HUES48 (cell line): ENCODE data around the gene GCDH.
A peak's percentile ranks its signal among the peaks of the same experiment; 100 is the strongest.

ENCODE experiments used
- H3K27ac ChIP-seq: one replicate; pipeline ENCODE4 v1.7.0; 2013; ENCODE audit warnings: low read depth, low read length, inconsistent platforms
- H3K27me3 ChIP-seq: 2 replicates; pipeline ENCODE4 v1.6.1; 2013; ENCODE audit warnings: mild to moderate bottlenecking, low read length; ENCODE audit not compliant: control insufficient read depth, insufficient read depth
- H3K36me3 ChIP-seq: 2 replicates; pipeline ENCODE4 v1.6.1; 2013; ENCODE audit warnings: low read length; ENCODE audit not compliant: control insufficient read depth, insufficient read depth
- H3K4me1 ChIP-seq: 2 replicates; pipeline ENCODE4 v1.6.1; 2013; ENCODE audit warnings: mild to moderate bottlenecking, low read length; ENCODE audit not compliant: control insufficient read depth, insufficient read depth
- H3K4me3 ChIP-seq: 2 replicates; pipeline ENCODE4 v1.5.1; 2013; ENCODE audit warnings: mild to moderate bottlenecking, low read depth, low read length
- H3K9ac ChIP-seq: 2 replicates; pipeline ENCODE4 v1.6.1; 2013; ENCODE audit warnings: mild to moderate bottlenecking, low read depth, low read length, moderate library complexity
- H3K9me3 ChIP-seq: 2 replicates; pipeline ENCODE4 v1.6.1; 2013; ENCODE audit warnings: low read length; ENCODE audit not compliant: control insufficient read depth, insufficient read depth

The GCDH gene

DNA sequence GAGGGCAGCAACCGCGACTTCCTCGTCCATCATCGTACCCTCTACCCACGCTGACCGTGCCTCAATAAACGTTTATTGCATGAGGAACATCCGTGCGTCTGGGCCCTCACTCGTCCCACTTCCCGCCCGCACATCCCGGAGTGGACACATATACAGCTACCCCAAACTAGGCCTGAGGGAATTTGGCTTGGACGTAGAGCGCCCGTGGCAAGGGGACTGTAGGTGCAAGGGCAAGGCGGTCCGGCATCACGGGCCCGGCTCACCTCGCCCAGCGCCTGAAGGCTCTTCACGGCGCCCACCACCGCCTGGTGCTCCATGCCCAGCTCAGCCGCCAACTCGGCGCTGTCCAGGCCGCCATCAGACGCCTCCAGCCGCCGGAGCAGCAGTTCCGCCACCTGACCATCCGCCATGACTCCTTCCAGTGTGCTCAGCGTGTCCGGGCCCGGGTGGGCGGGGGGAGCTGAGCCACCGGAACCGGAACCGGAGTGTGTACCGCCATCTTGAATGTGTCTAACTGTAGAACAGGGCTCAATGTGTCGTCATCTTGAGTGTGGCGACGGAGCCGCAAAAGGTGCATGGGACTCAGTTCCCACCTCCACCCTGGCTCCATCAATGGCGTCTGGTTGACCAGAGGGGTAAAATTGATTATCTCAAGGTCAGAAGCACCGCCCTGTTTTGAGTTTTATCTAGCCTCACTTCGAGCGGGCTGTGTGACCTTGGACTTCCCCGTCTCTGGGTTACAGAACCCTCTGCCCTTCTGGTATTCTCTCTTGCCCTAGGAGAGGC, 42.5 kb downstream of the GCDH start, which contains the start of gene FARSA:
Gene FARSA (minus strand): TSS at position 425 of the 786 bp plus-strand sequence. CDS start 15 bp downstream, at position 410.
- Histone ChIP-seq H3K27me3 (no peaks in the 10 kb centered on the region), H3K4me1 (peaks cover 16% of the 10 kb centered on the region)

DNA sequence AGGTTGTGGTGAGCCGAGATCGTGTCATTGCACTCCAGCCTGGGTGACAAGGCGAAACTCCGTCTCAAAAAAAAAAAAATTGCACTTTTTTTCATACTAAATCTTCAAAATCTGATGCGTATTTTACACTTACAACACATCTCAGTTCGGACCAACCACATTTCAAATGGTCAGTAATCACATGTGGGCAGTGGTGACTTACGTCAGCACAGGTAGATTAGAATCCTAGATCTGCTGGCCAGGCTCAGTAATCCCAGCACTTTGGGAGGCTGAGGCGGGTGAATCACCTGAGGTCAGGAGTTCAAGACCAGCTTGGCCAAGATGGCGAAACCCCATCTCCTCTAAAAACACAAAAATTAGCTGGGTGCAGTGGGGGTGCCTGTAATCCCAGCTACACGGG, 44.1 kb downstream of the GCDH start:
- Histone ChIP-seq H3K27me3 (no peaks in the 10 kb centered on the region), H3K9me3 (no peaks in the 10 kb centered on the region), H3K4me1 (peaks cover 24% of the 10 kb centered on the region), H3K27ac (no peak overlapping the region), H3K36me3 (peaks cover 25% of the 10 kb centered on the region), H3K4me3 (no peak overlapping the region), H3K9ac (no peak overlapping the region)

More for the DNA sequence above, 42.5 kb downstream of the GCDH start, which contains the start of gene FARSA:
- Histone ChIP-seq H3K36me3 (peaks cover 30% of the 10 kb centered on the region), H3K9me3 (no peaks in the 10 kb centered on the region), H3K9ac (peak within 1 kb of the TSS; percentile 83), H3K27ac (peak within 1 kb of the TSS; percentile 36), H3K4me3 (peak within 1 kb of the TSS; percentile 88)

GRCh38 chr19:12936582-12936981, 45.6 kb downstream of the GCDH start:
- Histone ChIP-seq H3K27me3 (no peaks in the 10 kb centered on the region), H3K9me3 (no peaks in the 10 kb centered on the region), H3K9ac (no peak overlapping the region), H3K36me3 (peaks cover 28% of the 10 kb centered on the region), H3K27ac (no peak overlapping the region), H3K4me3 (no peak overlapping the region), H3K4me1 (peaks cover 25% of the 10 kb centered on the region)

DNA sequence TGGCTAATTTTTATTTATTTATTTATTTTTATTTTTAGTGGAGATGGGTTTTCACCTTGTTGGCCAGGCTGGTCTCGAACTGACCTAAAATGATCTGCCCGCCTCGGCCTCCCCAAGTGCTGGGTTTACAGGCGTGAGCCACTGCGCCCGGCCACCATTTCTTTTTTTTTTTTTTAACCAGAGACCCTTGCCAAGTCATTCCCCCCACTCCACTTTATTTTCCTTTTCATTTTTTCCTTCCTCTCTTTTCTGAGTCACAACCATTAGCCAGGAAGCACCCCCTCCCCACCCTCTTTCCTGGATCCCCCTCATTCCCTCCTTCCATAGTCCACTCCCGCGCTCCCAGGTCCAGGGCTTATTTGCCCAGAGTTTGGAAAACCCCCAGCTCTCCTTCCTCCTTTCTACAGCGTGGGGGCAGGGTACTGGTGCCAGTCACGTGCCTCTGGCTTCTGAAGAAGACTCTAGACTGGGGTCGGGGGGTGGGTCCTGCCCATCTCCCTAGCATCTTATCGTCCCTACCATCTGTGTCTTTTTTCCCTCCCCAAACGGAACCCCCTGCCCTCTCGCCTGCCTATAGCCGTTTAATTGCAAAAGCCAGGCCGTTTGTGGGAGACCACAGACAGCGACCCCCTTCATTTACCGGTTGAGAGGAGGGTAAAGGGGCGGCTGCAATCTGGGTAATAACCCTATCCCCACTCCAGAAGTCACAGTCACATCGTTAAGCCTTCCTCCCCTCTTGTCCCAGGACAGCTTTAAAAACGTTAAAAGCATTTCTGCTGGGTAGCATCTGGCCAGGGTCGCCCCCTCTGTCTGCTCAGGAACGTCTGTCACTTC, 46.4 kb downstream of the GCDH start:
- H3K4me1 ChIP-seq, result peaks cover 24% of the 10 kb centered on the region
- no peaks in the 10 kb centered on the region for H3K27me3 ChIP-seq
- H3K9ac ChIP-seq, result peak overlapping the region; percentile 41; the same call in 1 of the 2 replicates
- peaks cover 33% of the 10 kb centered on the region for H3K36me3 ChIP-seq
- peak overlapping the region; percentile 80 for H3K27ac ChIP-seq
- no peaks in the 10 kb centered on the region for H3K9me3 ChIP-seq
- H3K4me3 ChIP-seq, result peak overlapping the region; percentile 98

DNA sequence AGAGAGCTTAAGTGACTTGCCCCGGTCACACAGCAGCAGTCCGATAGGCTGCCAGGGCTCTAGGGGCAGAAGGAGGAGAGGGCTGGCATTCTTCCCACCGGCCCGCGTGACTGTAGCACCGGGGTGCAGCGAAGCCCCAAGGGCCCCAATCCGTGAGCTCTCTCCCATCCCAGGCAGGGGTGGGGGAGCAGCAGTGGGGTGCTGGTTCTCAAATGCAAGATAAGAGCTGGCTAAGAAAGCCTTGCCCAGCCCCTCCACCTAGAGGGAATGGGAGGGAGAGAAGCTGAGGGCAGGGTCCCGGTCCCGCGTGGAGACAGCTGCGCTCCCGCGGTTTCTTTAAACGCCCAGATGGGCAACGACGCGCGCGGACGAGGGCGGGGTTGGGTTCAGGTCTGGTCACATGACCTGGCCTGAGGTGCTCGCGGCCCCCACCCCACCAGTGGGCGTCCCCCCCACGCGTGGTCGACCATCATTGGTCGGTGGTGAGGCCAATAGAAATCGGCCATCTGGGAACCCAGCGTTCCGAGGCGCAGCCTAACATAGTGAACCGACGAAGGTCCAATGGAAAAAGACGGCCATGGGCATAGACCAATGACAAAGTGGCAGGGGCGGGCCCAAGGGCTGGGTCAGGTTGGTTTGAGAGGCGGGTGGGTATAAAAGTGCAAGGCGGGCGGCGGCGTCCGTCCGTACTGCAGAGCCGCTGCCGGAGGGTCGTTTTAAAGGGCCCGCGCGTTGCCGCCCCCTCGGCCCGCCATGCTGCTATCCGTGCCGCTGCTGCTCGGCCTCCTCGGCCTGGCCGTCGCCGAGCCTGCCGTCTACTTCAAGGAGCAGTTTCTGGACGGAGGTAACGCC, 47.2 kb downstream of the GCDH start, which contains the start of gene CALR:
Gene CALR (plus strand): TSS at position 683 of the 852 bp plus-strand sequence. CDS start 71 bp downstream, at position 754.
- no peaks in the 10 kb centered on the region for H3K9me3 ChIP-seq
- peak within 1 kb of the TSS; percentile 93 for H3K9ac ChIP-seq
- H3K27me3 ChIP-seq, result no peaks in the 10 kb centered on the region
- peaks cover 42% of the 10 kb centered on the region for H3K36me3 ChIP-seq
- H3K27ac ChIP-seq, result peak within 1 kb of the TSS; percentile 80
- H3K4me3 ChIP-seq, result peak within 1 kb of the TSS; percentile 98
- H3K4me1 ChIP-seq, result peaks cover 22% of the 10 kb centered on the region

DNA sequence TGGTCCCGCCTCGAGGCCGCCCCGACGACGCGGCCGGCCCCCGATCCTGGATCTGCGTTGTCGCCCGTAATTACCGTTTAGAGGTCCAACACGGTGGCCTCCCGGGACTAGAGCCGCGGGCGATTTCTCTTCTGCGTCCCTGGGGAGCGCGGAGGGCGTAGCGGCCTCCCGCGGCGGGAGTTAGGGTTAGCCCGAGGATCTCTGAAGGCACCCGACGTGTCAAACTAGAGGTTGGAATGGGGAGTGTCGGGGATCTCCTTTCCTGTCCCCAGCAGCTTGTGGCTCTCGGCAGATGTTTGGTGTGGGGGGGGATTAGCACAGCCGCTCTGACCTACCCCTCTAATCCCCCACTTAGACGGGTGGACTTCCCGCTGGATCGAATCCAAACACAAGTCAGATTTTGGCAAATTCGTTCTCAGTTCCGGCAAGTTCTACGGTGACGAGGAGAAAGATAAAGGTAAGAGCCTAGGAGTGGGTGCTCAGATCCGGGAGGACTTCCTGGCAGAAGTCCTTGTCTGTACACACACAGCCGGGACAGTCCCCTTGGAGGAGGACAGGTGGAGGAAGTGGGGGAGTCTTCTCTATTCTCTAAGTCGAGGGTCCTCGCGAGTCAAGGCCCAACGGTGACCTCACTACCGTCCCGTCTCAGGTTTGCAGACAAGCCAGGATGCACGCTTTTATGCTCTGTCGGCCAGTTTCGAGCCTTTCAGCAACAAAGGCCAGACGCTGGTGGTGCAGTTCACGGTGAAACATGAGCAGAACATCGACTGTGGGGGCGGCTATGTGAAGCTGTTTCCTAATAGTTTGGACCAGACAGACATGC, 48.0 kb downstream of the GCDH start:
- Histone ChIP-seq H3K27me3 (no peaks in the 10 kb centered on the region), H3K27ac (peak overlapping the region; percentile 70), H3K4me1 (peaks cover 19% of the 10 kb centered on the region)

DNA sequence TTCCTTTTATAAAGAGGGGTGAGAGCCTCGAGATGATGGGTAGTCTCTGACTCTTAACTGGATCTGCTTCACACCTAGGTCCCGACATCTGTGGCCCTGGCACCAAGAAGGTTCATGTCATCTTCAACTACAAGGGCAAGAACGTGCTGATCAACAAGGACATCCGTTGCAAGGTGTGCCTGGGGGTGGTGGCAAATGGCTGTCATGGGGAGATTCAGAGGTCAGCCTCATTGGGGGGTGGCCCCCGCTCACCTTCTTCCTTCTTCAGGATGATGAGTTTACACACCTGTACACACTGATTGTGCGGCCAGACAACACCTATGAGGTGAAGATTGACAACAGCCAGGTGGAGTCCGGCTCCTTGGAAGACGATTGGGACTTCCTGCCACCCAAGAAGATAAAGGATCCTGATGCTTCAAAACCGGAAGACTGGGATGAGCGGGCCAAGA, 49.0 kb downstream of the GCDH start:
- H3K4me1 ChIP-seq, result peaks cover 17% of the 10 kb centered on the region
- 0 out of 2 replicates have a peak overlapping the region, but pooled peaks have one; percentile 93 for H3K9ac ChIP-seq
- H3K9me3 ChIP-seq, result no peaks in the 10 kb centered on the region
- peak overlapping the region; percentile 98 for H3K4me3 ChIP-seq
- no peaks in the 10 kb centered on the region for H3K27me3 ChIP-seq
- peak overlapping the region; percentile 35 for H3K27ac ChIP-seq
- peaks cover 60% of the 10 kb centered on the region for H3K36me3 ChIP-seq

More for the DNA sequence above, 48.0 kb downstream of the GCDH start:
- peaks cover 50% of the 10 kb centered on the region for H3K36me3 ChIP-seq
- H3K9ac ChIP-seq, result peak overlapping the region; percentile 93
- H3K4me3 ChIP-seq, result peak overlapping the region; percentile 98
- H3K9me3 ChIP-seq, result no peaks in the 10 kb centered on the region

- Histone ChIP-seq H3K27me3 (no peaks in the 10 kb centered on the region), H3K4me1 (peaks cover 17% of the 10 kb centered on the region), H3K36me3 (peaks cover 61% of the 10 kb centered on the region), H3K27ac (peak overlapping the region; percentile 1), H3K9ac (no peak overlapping the region), H3K9me3 (no peaks in the 10 kb centered on the region), H3K4me3 (peak overlapping the region; percentile 2; the same call in 1 of the 2 replicates)
Observed at GRCh38 chr19:12940897-12941296, 49.9 kb downstream of the GCDH start.

GRCh38 chr19:12943437-12944044, 52.6 kb downstream of the GCDH start:
- H3K4me3 ChIP-seq, result no peak overlapping the region
- peaks cover 17% of the 10 kb centered on the region; the same call in 1 of the 2 replicates for H3K4me1 ChIP-seq
- H3K27me3 ChIP-seq, result no peaks in the 10 kb centered on the region
- H3K9ac ChIP-seq, result no peak overlapping the region
- H3K27ac ChIP-seq, result no peak overlapping the region
- H3K9me3 ChIP-seq, result no peaks in the 10 kb centered on the region
- peaks cover 71% of the 10 kb centered on the region for H3K36me3 ChIP-seq
